Stimulated activated CD4-positive, alpha-beta T cell treated with anti-CD3 and anti-CD28 coated beads, Interleukin-4, amount 100 ng/mL, for 24 hours (primary cell): ENCODE data around the gene C1QTNF5.

Source experiments
- DNase-seq: peaks from one replicate; pipeline ENCODE4 v3.0.0-alpha.2; 2020

Gene C1QTNF5

GRCh38 chr11:119372260-119373058, 31.8 kb upstream of the C1QTNF5 start:
- no peak for DNase-seq

GRCh38 chr11:119371778-119372182, 31.1 kb upstream of the C1QTNF5 start:
- no peak for DNase-seq

GRCh38 chr11:119371067-119371601, 30.5 kb upstream of the C1QTNF5 start:
- no peak for DNase-seq

GRCh38 chr11:119370486-119371046, 29.9 kb upstream of the C1QTNF5 start:
- DNase-seq: no peak

- DNase-seq: no peak
Measured at GRCh38 chr11:119369132-119369925, 28.6 kb upstream of the C1QTNF5 start.

- no peak for DNase-seq
Measured at GRCh38 chr11:119368121-119369034, 27.7 kb upstream of the C1QTNF5 start.

- no peak for DNase-seq
Measured at GRCh38 chr11:119367661-119368120, 27.0 kb upstream of the C1QTNF5 start.

GRCh38 chr11:119366690-119367620, 26.3 kb upstream of the C1QTNF5 start:
- DNase-seq: no peak

- DNase-seq: no peak
Measured at GRCh38 chr11:119365071-119365591, 24.4 kb upstream of the C1QTNF5 start.

- DNase-seq: peak; percentile 45
Measured at GRCh38 chr11:119363851-119364590, 23.3 kb upstream of the C1QTNF5 start.

- DNase-seq: no peak
Measured at GRCh38 chr11:119363081-119363850, 22.6 kb upstream of the C1QTNF5 start.

GRCh38 chr11:119362741-119363080, 22.0 kb upstream of the C1QTNF5 start:
- no peak for DNase-seq

- DNase-seq: no peak
Measured at GRCh38 chr11:119361941-119362725, 21.4 kb upstream of the C1QTNF5 start.

GRCh38 chr11:119361056-119361787, 20.5 kb upstream of the C1QTNF5 start:
- peak; percentile 61 for DNase-seq

GRCh38 chr11:119359365-119360214, 18.9 kb upstream of the C1QTNF5 start:
- DNase-seq: no peak

GRCh38 chr11:119357074-119357473, 16.4 kb upstream of the C1QTNF5 start:
- DNase-seq: no peak
